HG03571 (cell line): ENCODE data around the gene CCDC150.
"Not testable (repeated sequence)": the region's sequence is repeated elsewhere in the genome, so short reads cannot be mapped to it uniquely, and the experiment has no call there.

Experiments
- ATAC-seq: cut with Tn5 transposase; IDR thresholded peaks from one replicate; pipeline ENCODE4 v1.9.1; 2021; ENCODE audit not compliant: unreplicated experiment

CCDC150 gene

GRCh38 chr2:196710056-196710455, 70.5 kb downstream of the CCDC150 start:
- ATAC-seq, result not testable (repeated sequence)

- ATAC-seq, result no peak
These were observed 72.1 kb downstream of the CCDC150 start for GRCh38 chr2:196711625-196712024.

GRCh38 chr2:196712867-196713266, 73.4 kb downstream of the CCDC150 start:
- no peak for ATAC-seq

GRCh38 chr2:196718419-196719109, 79.0 kb downstream of the CCDC150 start:
- ATAC-seq, result no peak

GRCh38 chr2:196719110-196719872, 79.8 kb downstream of the CCDC150 start:
- peak; percentile 84 for ATAC-seq

- ATAC-seq, result no peak
These were observed 84.1 kb downstream of the CCDC150 start for GRCh38 chr2:196723571-196723970.

- ATAC-seq, result no peak
These were observed 85.7 kb downstream of the CCDC150 start for GRCh38 chr2:196725218-196725617.

- no peak for ATAC-seq
These were observed 86.4 kb downstream of the CCDC150 start for GRCh38 chr2:196725882-196726281.

- ATAC-seq, result no peak
These were observed 89.9 kb downstream of the CCDC150 start for GRCh38 chr2:196729418-196729817.

- not testable (repeated sequence) for ATAC-seq
These were observed 97.1 kb downstream of the CCDC150 start for GRCh38 chr2:196736646-196737045.

- ATAC-seq, result no peak
These were observed 97.5 kb downstream of the CCDC150 start for GRCh38 chr2:196737046-196737445.

- ATAC-seq, result no peak
These were observed 99.5 kb downstream of the CCDC150 start for GRCh38 chr2:196739031-196739430.

- no peak for ATAC-seq
These were observed 102.7 kb downstream of the CCDC150 start for GRCh38 chr2:196742216-196742615.

GRCh38 chr2:196742685-196743084, 103.2 kb downstream of the CCDC150 start:
- ATAC-seq, result no peak

- ATAC-seq, result no peak
These were observed 103.7 kb downstream of the CCDC150 start for GRCh38 chr2:196743165-196743564.

- no peak for ATAC-seq
These were observed 106.2 kb downstream of the CCDC150 start for GRCh38 chr2:196745711-196746110.

GRCh38 chr2:196747400-196747799, 107.9 kb downstream of the CCDC150 start:
- ATAC-seq, result no peak

GRCh38 chr2:196748123-196748522, 108.6 kb downstream of the CCDC150 start:
- no peak for ATAC-seq

- ATAC-seq, result no peak
These were observed 110.9 kb downstream of the CCDC150 start for GRCh38 chr2:196750291-196750923.

- peak; percentile 93 for ATAC-seq
These were observed 111.6 kb downstream of the CCDC150 start for GRCh38 chr2:196750977-196751631.
